ENCODE results near the gene ERCC2.

DNA sequence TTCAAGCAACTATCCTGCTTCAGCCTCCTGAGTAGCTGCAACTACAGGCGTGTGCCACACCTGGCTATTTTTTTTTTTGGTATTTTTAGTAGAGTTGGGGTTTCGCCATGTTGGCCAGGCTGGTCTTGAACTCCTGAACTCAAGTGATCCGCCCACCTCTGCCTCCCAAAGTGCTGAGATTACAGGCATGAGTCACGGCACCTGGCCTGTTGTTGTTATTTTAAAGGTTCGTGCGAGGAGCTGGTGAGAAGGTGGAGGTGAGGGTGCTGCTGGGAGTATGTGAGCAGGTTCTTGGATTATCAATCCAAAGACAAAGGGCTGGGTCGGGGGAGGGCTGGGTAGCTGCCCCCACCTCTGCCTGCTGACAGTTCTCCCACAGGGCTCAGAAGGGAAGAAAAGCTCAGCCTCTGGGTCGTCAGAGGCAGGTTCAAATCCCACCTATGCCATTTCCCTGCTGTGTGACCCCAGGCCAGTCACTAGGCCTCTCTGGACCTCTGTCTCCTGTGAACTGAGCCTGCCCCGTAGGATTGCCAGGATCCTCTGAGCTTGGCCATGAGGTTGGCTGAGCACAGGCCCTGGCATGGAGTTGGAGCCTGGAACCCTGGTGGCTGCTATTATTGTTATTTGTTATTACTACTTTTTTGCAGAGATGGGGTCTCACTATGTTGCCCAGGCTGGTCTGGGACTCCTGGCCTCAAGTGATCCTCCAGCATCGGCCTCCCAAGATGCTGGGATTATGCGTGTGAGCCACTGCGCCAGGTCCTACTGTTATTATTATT is 49.2 kb downstream of the ERCC2 start:
- TF ChIP-seq CTCF (IDR thresholded peaks at IDR 0.05; ENCODE audit: insufficient read depth, low read length, poor library complexity, severe bottlenecking) (no peak), EZH2phosphoT487 (conservative IDR thresholded peaks at IDR 0.05; ENCODE audit: low read length) (no peak)
